Keratinocyte (primary cell): Measurements from ENCODE around the gene KLF14.

Source experiments
- EZH2 ChIP-seq: IDR thresholded peaks from one replicate; pipeline ENCODE4 v1.6.1; 2012; ENCODE audit warnings: inconsistent platforms, mild to moderate bottlenecking, low read length, moderate library complexity
- TF ChIP-seq, protein P1 (sequence below), 3 experiments: IDR thresholded peaks in 1 of 3; conservative IDR thresholded peaks in 1 of 3; optimal IDR thresholded peaks in 1 of 3; 2 replicates in 2 of 3; 3 replicates in 1 of 3; pipeline versions ENCODE3 to v1.5.1; 2011; ENCODE audit warnings: low read length in 3 of 3, mild to moderate bottlenecking in 3 of 3, moderate library complexity in 2 of 3, control low read depth in 1 of 3, inconsistent platforms in 1 of 3; ENCODE audit not compliant: insufficient read depth in 2 of 3; ENCODE audit errors: extremely low read depth in 1 of 3

DNA sequence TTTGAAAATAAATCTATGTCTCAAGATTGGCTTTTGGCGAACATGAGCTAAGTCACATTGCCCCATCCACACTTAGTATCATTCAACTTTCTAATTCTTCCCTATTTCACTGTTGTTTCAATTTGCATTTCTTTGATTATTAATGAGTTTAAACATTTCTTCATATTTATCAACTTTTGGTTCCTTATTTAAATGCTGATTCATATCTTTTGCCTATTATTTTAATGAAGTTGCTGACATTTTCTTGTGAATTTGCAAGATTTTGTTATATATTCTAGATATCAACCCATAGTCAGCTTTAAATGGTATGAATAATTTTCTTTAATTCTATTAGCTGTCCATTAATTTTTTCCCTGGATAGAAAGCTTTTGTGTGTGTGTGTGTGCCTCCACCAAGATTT, 33.2 kb downstream of the KLF14 start:
- TF ChIP-seq, protein P1, sequence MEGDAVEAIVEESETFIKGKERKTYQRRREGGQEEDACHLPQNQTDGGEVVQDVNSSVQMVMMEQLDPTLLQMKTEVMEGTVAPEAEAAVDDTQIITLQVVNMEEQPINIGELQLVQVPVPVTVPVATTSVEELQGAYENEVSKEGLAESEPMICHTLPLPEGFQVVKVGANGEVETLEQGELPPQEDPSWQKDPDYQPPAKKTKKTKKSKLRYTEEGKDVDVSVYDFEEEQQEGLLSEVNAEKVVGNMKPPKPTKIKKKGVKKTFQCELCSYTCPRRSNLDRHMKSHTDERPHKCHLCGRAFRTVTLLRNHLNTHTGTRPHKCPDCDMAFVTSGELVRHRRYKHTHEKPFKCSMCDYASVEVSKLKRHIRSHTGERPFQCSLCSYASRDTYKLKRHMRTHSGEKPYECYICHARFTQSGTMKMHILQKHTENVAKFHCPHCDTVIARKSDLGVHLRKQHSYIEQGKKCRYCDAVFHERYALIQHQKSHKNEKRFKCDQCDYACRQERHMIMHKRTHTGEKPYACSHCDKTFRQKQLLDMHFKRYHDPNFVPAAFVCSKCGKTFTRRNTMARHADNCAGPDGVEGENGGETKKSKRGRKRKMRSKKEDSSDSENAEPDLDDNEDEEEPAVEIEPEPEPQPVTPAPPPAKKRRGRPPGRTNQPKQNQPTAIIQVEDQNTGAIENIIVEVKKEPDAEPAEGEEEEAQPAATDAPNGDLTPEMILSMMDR (optimal IDR thresholded peaks at IDR 0.05 in 1 of 3, IDR thresholded peaks at IDR 0.05 in 1 of 3, conservative IDR thresholded peaks at IDR 0.05 in 1 of 3; ENCODE audit: extremely low read depth in 1 of 3, insufficient read depth in 2 of 3, low read length in 3 of 3): no peak
- TF ChIP-seq EZH2: no peak
